Cardiac septum (tissue), 1 donor: ENCODE results near the gene AKR1C2. TPM values are rescaled to one million over a fixed set of nuclear protein-coding genes. Genes with fewer than 3 reads are reported as not detected.
"Not testable (repeated sequence)": the region's sequence is repeated elsewhere in the genome, so short reads cannot be mapped to it uniquely, and the experiment has no call there.

Experiments
- DNase-seq: peaks from one replicate; pipeline ENCODE4 v3.0.0-alpha.2; 2020; ENCODE audit warnings: low spot score
- intact Hi-C: fragments of 100-400 bp; cut with DNase I; formaldehyde crosslinking; loops from one replicate; pipeline ENCODE4 v1.14.0; 2022
- total RNA-seq: library from RNA; stranded (reverse); fragmentation: NEBNext Ultra II Directional; extraction: Animal tissue kit (Norgen Biotek cat#: 25700); gene quantifications from one replicate; pipeline ENCODE4 v1.2.1, GENCODE V29; 2021
- donor health status: DM: no; HTN: no; CAD: no.

Gene AKR1C2
- total RNA-seq, 1 donor from 2014 or later = 8.5 TPM

- no peak for DNase-seq
- intact Hi-C loops = no loop called here
Observed at GRCh38 chr10:4941540-4942330, 61.9 kb downstream of the AKR1C2 start.

- intact Hi-C loops, DNase-seq: not testable (repeated sequence)
Observed at GRCh38 chr10:4940909-4941308, 62.7 kb downstream of the AKR1C2 start.

GRCh38 chr10:4940073-4940428 is 63.6 kb downstream of the AKR1C2 start:
- intact Hi-C loops, DNase-seq: not testable (repeated sequence)

GRCh38 chr10:4939224-4940072 is 64.2 kb downstream of the AKR1C2 start:
- DNase-seq = no peak
- intact Hi-C loops = no loop called here

Other genes with a start within 250 kb of the AKR1C2 start
- gene AKR1E2, start 177.7 kb downstream of the AKR1C2 start, total RNA-seq = 7.6 TPM
- gene AKR1C1, start 40.4 kb downstream of the AKR1C2 start, total RNA-seq = 14.2 TPM
- gene AKR1C3, start 90.6 kb upstream of the AKR1C2 start, total RNA-seq = 15.2 TPM
- gene AKR1C8, start 181.3 kb upstream of the AKR1C2 start, total RNA-seq = 0.86 TPM
- gene AKR1C4, start 193.0 kb upstream of the AKR1C2 start, total RNA-seq = not detected